HEK293 (cell line): ENCODE data around the gene CLRN1.

ENCODE experiments used
- CTCF ChIP-seq: fragments of 450-650 bp; formaldehyde crosslinking; IDR thresholded peaks from 2 replicates; pipeline ENCODE4 v1.5.1; 2016; ENCODE audit warnings: missing biosample characterization, missing genetic modification characterization
- REST ChIP-seq: fragments of 450-650 bp; formaldehyde crosslinking; IDR thresholded peaks from 2 replicates; pipeline ENCODE4 v1.5.1; 2016; ENCODE audit warnings: missing biosample characterization, missing genetic modification characterization
- TRIM28 ChIP-seq: IDR thresholded peaks from 2 replicates; pipeline ENCODE4 v1.6.1; 2011; ENCODE audit warnings: low read length, control low read depth, borderline replicate concordance
- ZBTB1 ChIP-seq: fragments of 450-650 bp; formaldehyde crosslinking; IDR thresholded peaks from 2 replicates; pipeline ENCODE4 v1.5.1; 2016; ENCODE audit warnings: missing biosample characterization, missing genetic modification characterization
- ZNF449 ChIP-seq: fragments of 450-650 bp; formaldehyde crosslinking; IDR thresholded peaks from 2 replicates; pipeline ENCODE4 v1.5.1; 2017; ENCODE audit warnings: missing biosample characterization, mild to moderate bottlenecking, missing genetic modification characterization, moderate library complexity
- ZNF530 ChIP-seq: fragments of 450-650 bp; formaldehyde crosslinking; IDR thresholded peaks from 2 replicates; pipeline ENCODE4 v1.5.1; 2016; ENCODE audit warnings: low read depth, missing biosample characterization, missing genetic modification characterization
- ZNF571 ChIP-seq: fragments of 450-650 bp; formaldehyde crosslinking; IDR thresholded peaks from 2 replicates; pipeline ENCODE4 v1.5.0; 2017; ENCODE audit warnings: missing biosample characterization, missing genetic modification characterization

GRCh38 chr3:151003029-151003767 lies 30.7 kb upstream of the CLRN1 start:
- TF ChIP-seq REST (tag by site-specific recombination): no peak
- no peak for TF ChIP-seq CTCF (tag by site-specific recombination)
- no peak for TF ChIP-seq ZNF449 (tag by site-specific recombination)
- no peak for TF ChIP-seq ZNF530 (tag by site-specific recombination)
- TF ChIP-seq TRIM28: no peak
- no peak for TF ChIP-seq ZBTB1 (tag by site-specific recombination)
- TF ChIP-seq ZNF571 (tag by site-specific recombination): no peak
